Subcutaneous abdominal adipose tissue (tissue), 5 donors: ENCODE results near the gene CCDC183.
"Not testable (repeated sequence)": the region's sequence is repeated elsewhere in the genome, so short reads cannot be mapped to it uniquely, and the experiment has no call there.

Experiments
- H3K27ac ChIP-seq: one replicate; pipeline ENCODE4 v1.7.0; 2013; ENCODE audit warnings: low read depth, mild to moderate bottlenecking, inconsistent platforms, low read length, moderate library complexity
- H3K27me3 ChIP-seq, 5 donors: one replicate each; pipeline ENCODE4 v1.7.0; 2013; ENCODE audit warnings: low read length in 5 of 5, inconsistent platforms in 1 of 5; ENCODE audit not compliant: control insufficient read depth in 5 of 5, insufficient read depth in 4 of 5
- H3K36me3 ChIP-seq, 5 donors: one replicate each; pipeline ENCODE4 v1.7.0; 2013; ENCODE audit warnings: low read length in 5 of 5; ENCODE audit not compliant: control insufficient read depth in 5 of 5, insufficient read depth in 5 of 5
- H3K4me1 ChIP-seq, 5 donors: one replicate each; pipeline ENCODE4 v1.7.0; 2013; ENCODE audit warnings: low read length in 5 of 5, mild to moderate bottlenecking in 3 of 5, moderate library complexity in 1 of 5; ENCODE audit not compliant: control insufficient read depth in 5 of 5, insufficient read depth in 5 of 5
- H3K4me3 ChIP-seq, 5 donors: one replicate each; pipeline ENCODE4 v1.7.0; 2013; ENCODE audit warnings: low read length in 5 of 5, low read depth in 1 of 5
- H3K9ac ChIP-seq, 5 donors: one replicate each; pipeline ENCODE4 v1.7.0; 2013; ENCODE audit warnings: low read length in 5 of 5, mild to moderate bottlenecking in 4 of 5, moderate library complexity in 3 of 5
- H3K9me3 ChIP-seq, 5 donors: one replicate each; pipeline ENCODE4 v1.7.0; 2013; ENCODE audit warnings: low read length in 5 of 5; ENCODE audit not compliant: control insufficient read depth in 5 of 5
- donor health status: healthy.
- donor health status: healthy.
- donor health status: healthy.
- donor health status: healthy.
- donor health status: healthy.

Gene CCDC183

GRCh38 chr9:136766410-136767120 is 29.6 kb upstream of the CCDC183 start:
- not testable (repeated sequence) for H3K4me1 ChIP-seq, H3K27ac ChIP-seq, H3K9ac ChIP-seq, H3K9me3 ChIP-seq, H3K36me3 ChIP-seq, H3K4me3 ChIP-seq
- H3K27me3 ChIP-seq = peaks cover 0 to 19% (median 4%) of the 10 kb centered on the region in 5 donors

- Histone ChIP-seq H3K27ac (no peak overlapping the region), H3K9ac (no peak overlapping the region), H3K4me3 (no peak overlapping the region), H3K36me3 (no peaks in the 10 kb centered on the region), H3K9me3 (peaks cover 0 to 14% (median 9%) of the 10 kb centered on the region in 5 donors), H3K4me1 (no peaks in the 10 kb centered on the region), H3K27me3 (peaks cover 0 to 9% (median 4%) of the 10 kb centered on the region in 5 donors)
Measured at GRCh38 chr9:136769710-136770191, 26.4 kb upstream of the CCDC183 start.

GRCh38 chr9:136771907-136772415 is 24.2 kb upstream of the CCDC183 start:
- no peak overlapping the region for H3K9ac ChIP-seq
- H3K36me3 ChIP-seq = no peaks in the 10 kb centered on the region
- H3K27me3 ChIP-seq = peaks cover 0 to 11% (median 6%) of the 10 kb centered on the region in 5 donors
- H3K9me3 ChIP-seq = peaks cover 0 to 14% (median 9%) of the 10 kb centered on the region in 5 donors
- H3K4me3 ChIP-seq = no peak overlapping the region
- H3K27ac ChIP-seq = no peak overlapping the region
- H3K4me1 ChIP-seq = no peaks in the 10 kb centered on the region

- H3K9me3 ChIP-seq = peaks cover 0 to 14% (median 9%) of the 10 kb centered on the region in 5 donors
- no peak overlapping the region for H3K27ac ChIP-seq
- no peaks in the 10 kb centered on the region for H3K4me1 ChIP-seq
- peaks cover 0 to 13% (median 3%) of the 10 kb centered on the region in 5 donors for H3K27me3 ChIP-seq
- no peak overlapping the region for H3K4me3 ChIP-seq
- H3K36me3 ChIP-seq = no peaks in the 10 kb centered on the region
- no peak overlapping the region for H3K9ac ChIP-seq
Measured at GRCh38 chr9:136773386-136774044, 22.6 kb upstream of the CCDC183 start.

GRCh38 chr9:136774416-136775045 is 21.6 kb upstream of the CCDC183 start:
- Histone ChIP-seq H3K4me1 (no peaks in the 10 kb centered on the region), H3K4me3 (no peak overlapping the region), H3K9me3 (peaks cover 0 to 14% (median 9%) of the 10 kb centered on the region in 5 donors), H3K9ac (no peak overlapping the region), H3K27me3 (peaks cover 0 to 13% (median 4%) of the 10 kb centered on the region in 5 donors), H3K36me3 (no peaks in the 10 kb centered on the region), H3K27ac (no peak overlapping the region)

- peaks cover 0 to 14% (median 9%) of the 10 kb centered on the region in 5 donors for H3K9me3 ChIP-seq
- no peaks in the 10 kb centered on the region for H3K4me1 ChIP-seq
- H3K27ac ChIP-seq = no peak overlapping the region
- H3K9ac ChIP-seq = no peak overlapping the region
- H3K36me3 ChIP-seq = no peaks in the 10 kb centered on the region
- H3K4me3 ChIP-seq = no peak overlapping the region
- peaks cover 0 to 13% (median 4%) of the 10 kb centered on the region in 5 donors for H3K27me3 ChIP-seq
Measured at GRCh38 chr9:136775191-136775590, 20.9 kb upstream of the CCDC183 start.

- Histone ChIP-seq H3K4me3 (no peak overlapping the region), H3K36me3 (no peaks in the 10 kb centered on the region), H3K4me1 (no peaks in the 10 kb centered on the region), H3K27me3 (peaks cover 0 to 13% (median 4%) of the 10 kb centered on the region in 5 donors), H3K9ac (no peak overlapping the region), H3K27ac (no peak overlapping the region), H3K9me3 (peaks cover 0 to 14% (median 9%) of the 10 kb centered on the region in 5 donors)
Measured at GRCh38 chr9:136776947-136777346, 19.2 kb upstream of the CCDC183 start.

GRCh38 chr9:136777359-136777758 is 18.8 kb upstream of the CCDC183 start:
- peaks cover 0 to 13% (median 4%) of the 10 kb centered on the region in 5 donors for H3K27me3 ChIP-seq
- H3K4me3 ChIP-seq = no peak overlapping the region
- no peak overlapping the region for H3K27ac ChIP-seq
- H3K36me3 ChIP-seq = no peaks in the 10 kb centered on the region
- H3K9me3 ChIP-seq = peaks cover 0 to 14% (median 9%) of the 10 kb centered on the region in 5 donors
- H3K4me1 ChIP-seq = no peaks in the 10 kb centered on the region
- no peak overlapping the region for H3K9ac ChIP-seq

- Histone ChIP-seq H3K9ac (no peak overlapping the region), H3K36me3 (no peaks in the 10 kb centered on the region), H3K4me1 (no peaks in the 10 kb centered on the region), H3K27me3 (peaks cover 0 to 13% (median 3%) of the 10 kb centered on the region in 5 donors), H3K4me3 (no peak overlapping the region), H3K27ac (no peak overlapping the region), H3K9me3 (no peaks in the 10 kb centered on the region)
Measured at GRCh38 chr9:136779808-136780207, 16.3 kb upstream of the CCDC183 start.
